ENCODE measurements around the gene PSG4.
"Not testable (repeated sequence)": the region's sequence is repeated elsewhere in the genome, so short reads cannot be mapped to it uniquely, and the experiment has no call there.

PSG4 gene

GRCh38 chr19:43197666-43198397 lies 7.6 kb downstream of the PSG4 start:
- intact Hi-C loops (cut with DNase I; ENCODE audit: low total_unique reads); H3K9me3 ChIP-seq; H3K4me1 ChIP-seq; H3K27ac ChIP-seq; H3K27me3 ChIP-seq; H3K4me3 ChIP-seq; DNase-seq; H3K36me3 ChIP-seq: not testable (repeated sequence)

- H3K9me3 ChIP-seq; H3K4me1 ChIP-seq; H3K36me3 ChIP-seq; H3K27me3 ChIP-seq; H3K4me3 ChIP-seq; intact Hi-C loops (cut with DNase I; ENCODE audit: low total_unique reads); DNase-seq; H3K27ac ChIP-seq: not testable (repeated sequence)
These were observed 11.0 kb downstream of the PSG4 start for GRCh38 chr19:43194397-43194796.

GRCh38 chr19:43192381-43193155 lies 12.9 kb downstream of the PSG4 start:
- H3K27me3 ChIP-seq; H3K36me3 ChIP-seq; H3K4me1 ChIP-seq; H3K4me3 ChIP-seq; H3K27ac ChIP-seq; H3K9me3 ChIP-seq; intact Hi-C loops (cut with DNase I; ENCODE audit: low total_unique reads); DNase-seq: not testable (repeated sequence)

GRCh38 chr19:43188092-43188491 lies 17.3 kb downstream of the PSG4 start:
- H3K4me3 ChIP-seq; H3K36me3 ChIP-seq; H3K27ac ChIP-seq; H3K27me3 ChIP-seq; DNase-seq; intact Hi-C loops (cut with DNase I; ENCODE audit: low total_unique reads); H3K9me3 ChIP-seq; H3K4me1 ChIP-seq: not testable (repeated sequence)

GRCh38 chr19:43186311-43186935 lies 19.0 kb downstream of the PSG4 start, which contains the start of gene PSG5:
PSG5 (minus strand) TSS chr19:43186536; CDS start chr19:43186405, 131 bp downstream.
- H3K27ac ChIP-seq; H3K36me3 ChIP-seq; H3K4me1 ChIP-seq; H3K27me3 ChIP-seq; intact Hi-C loops (cut with DNase I; ENCODE audit: low total_unique reads); H3K9me3 ChIP-seq; H3K4me3 ChIP-seq; DNase-seq: not testable (repeated sequence)

GRCh38 chr19:43181869-43182771 lies 23.3 kb downstream of the PSG4 start:
- H3K36me3 ChIP-seq; DNase-seq; H3K27me3 ChIP-seq; H3K4me1 ChIP-seq; H3K27ac ChIP-seq; H3K9me3 ChIP-seq; intact Hi-C loops (cut with DNase I; ENCODE audit: low total_unique reads); H3K4me3 ChIP-seq: not testable (repeated sequence)

GRCh38 chr19:43179569-43180147 lies 25.8 kb downstream of the PSG4 start:
- H3K4me3 ChIP-seq; DNase-seq; H3K27me3 ChIP-seq; H3K4me1 ChIP-seq; H3K27ac ChIP-seq; intact Hi-C loops (cut with DNase I; ENCODE audit: low total_unique reads); H3K9me3 ChIP-seq; H3K36me3 ChIP-seq: not testable (repeated sequence)

- DNase-seq; H3K27ac ChIP-seq; intact Hi-C loops (cut with DNase I; ENCODE audit: low total_unique reads); H3K4me1 ChIP-seq; H3K27me3 ChIP-seq; H3K36me3 ChIP-seq; H3K4me3 ChIP-seq; H3K9me3 ChIP-seq: not testable (repeated sequence)
These were observed 26.9 kb downstream of the PSG4 start for GRCh38 chr19:43178577-43178976.

GRCh38 chr19:43165906-43166305 lies 39.5 kb downstream of the PSG4 start:
- DNase-seq; H3K27me3 ChIP-seq; H3K9me3 ChIP-seq; H3K4me1 ChIP-seq; H3K36me3 ChIP-seq; H3K4me3 ChIP-seq; intact Hi-C loops (cut with DNase I; ENCODE audit: low total_unique reads); H3K27ac ChIP-seq: not testable (repeated sequence)

- intact Hi-C loops (cut with DNase I; ENCODE audit: low total_unique reads): not testable (repeated sequence)
These were observed 42.3 kb downstream of the PSG4 start for GRCh38 chr19:43163135-43163534.

GRCh38 chr19:43162261-43162660 lies 43.2 kb downstream of the PSG4 start:
- H3K9me3 ChIP-seq; H3K27me3 ChIP-seq; DNase-seq; H3K27ac ChIP-seq; H3K4me1 ChIP-seq; H3K36me3 ChIP-seq; H3K4me3 ChIP-seq; intact Hi-C loops (cut with DNase I; ENCODE audit: low total_unique reads): not testable (repeated sequence)

More at GRCh38 chr19:43163135-43163534, 42.3 kb downstream of the PSG4 start:
- not testable (repeated sequence) for H3K36me3 ChIP-seq, H3K4me1 ChIP-seq, H3K27ac ChIP-seq, H3K4me3 ChIP-seq, DNase-seq, H3K27me3 ChIP-seq, H3K9me3 ChIP-seq
